ENCODE data around the gene KIF26A.

Gene KIF26A

GRCh38 chr14:104138098-104138717 lies at the start of gene KIF26A:
Gene KIF26A, plus strand, starts transcription at chr14:104138587. Its CDS starts 136 bp downstream, at chr14:104138723.
- no peak for TF ChIP-seq CTCF (IDR thresholded peaks at IDR 0.05; ENCODE audit: low read depth, low read length, missing control alignments)
- H3K36me3 ChIP-seq (replicated peaks), result no peaks in the 10 kb centered on the region
- in situ Hi-C loops (cut with HindIII; ENCODE audit: low pct_ligation_motif_present, low sequenced_read_pairs), result no loop called here
- no peak within 1 kb of the TSS for H3K27ac ChIP-seq
- H3K4me3 ChIP-seq (ENCODE audit: low read depth, low read length), result peak within 1 kb of the TSS; percentile 9
- DNase-seq, result no peak
- H3K27me3 ChIP-seq (replicated peaks), result peaks cover 46% of the 10 kb centered on the region

- Histone ChIP-seq H3K36me3 (replicated peaks) (no peaks in the 10 kb centered on the region), H3K27me3 (replicated peaks) (no peaks in the 10 kb centered on the region), H3K4me3 (ENCODE audit: low read depth, low read length) (no peak overlapping the region), H3K27ac (no peak overlapping the region)
- DNase-seq, result no peak
- TF ChIP-seq CTCF (IDR thresholded peaks at IDR 0.05; ENCODE audit: low read depth, low read length, missing control alignments), result no peak
- in situ Hi-C loops (cut with HindIII; ENCODE audit: low pct_ligation_motif_present, low sequenced_read_pairs), result no loop called here
Observed at GRCh38 chr14:104090071-104090748, 48.2 kb upstream of the KIF26A start.

- in situ Hi-C loops (cut with HindIII; ENCODE audit: low pct_ligation_motif_present, low sequenced_read_pairs), result no loop called here
- H3K4me3 ChIP-seq (ENCODE audit: low read depth, low read length), result no peak overlapping the region
- no peak overlapping the region for H3K27ac ChIP-seq
- H3K27me3 ChIP-seq (replicated peaks), result no peaks in the 10 kb centered on the region
- TF ChIP-seq CTCF (IDR thresholded peaks at IDR 0.05; ENCODE audit: low read depth, low read length, missing control alignments), result no peak
- no peak for DNase-seq
- no peaks in the 10 kb centered on the region for H3K36me3 ChIP-seq (replicated peaks)
Observed at GRCh38 chr14:104091061-104091926, 47.1 kb upstream of the KIF26A start.

GRCh38 chr14:104091927-104092771 lies 46.2 kb upstream of the KIF26A start:
- DNase-seq, result no peak
- H3K4me3 ChIP-seq (ENCODE audit: low read depth, low read length), result no peak overlapping the region
- no peaks in the 10 kb centered on the region for H3K36me3 ChIP-seq (replicated peaks)
- TF ChIP-seq CTCF (IDR thresholded peaks at IDR 0.05; ENCODE audit: low read depth, low read length, missing control alignments), result no peak
- no peaks in the 10 kb centered on the region for H3K27me3 ChIP-seq (replicated peaks)
- H3K27ac ChIP-seq, result no peak overlapping the region
- in situ Hi-C loops (cut with HindIII; ENCODE audit: low pct_ligation_motif_present, low sequenced_read_pairs), result no loop called here

- in situ Hi-C loops (cut with HindIII; ENCODE audit: low pct_ligation_motif_present, low sequenced_read_pairs), result no loop called here
- TF ChIP-seq CTCF (IDR thresholded peaks at IDR 0.05; ENCODE audit: low read depth, low read length, missing control alignments), result no peak
- DNase-seq, result no peak
- no peak overlapping the region for H3K4me3 ChIP-seq (ENCODE audit: low read depth, low read length)
- H3K36me3 ChIP-seq (replicated peaks), result no peaks in the 10 kb centered on the region
- H3K27ac ChIP-seq, result no peak overlapping the region
- no peaks in the 10 kb centered on the region for H3K27me3 ChIP-seq (replicated peaks)
Observed at GRCh38 chr14:104092931-104093365, 45.4 kb upstream of the KIF26A start.

Measured in brain microvascular endothelial cell (primary cell).